ENCODE measurements around the gene ATRAID. TPM values are rescaled to one million over a fixed set of nuclear protein-coding genes. Genes with fewer than 3 reads are reported as not detected.

ATRAID gene
- total RNA-seq, 1 experiment from 2014 or later: 104 TPM

DNA sequence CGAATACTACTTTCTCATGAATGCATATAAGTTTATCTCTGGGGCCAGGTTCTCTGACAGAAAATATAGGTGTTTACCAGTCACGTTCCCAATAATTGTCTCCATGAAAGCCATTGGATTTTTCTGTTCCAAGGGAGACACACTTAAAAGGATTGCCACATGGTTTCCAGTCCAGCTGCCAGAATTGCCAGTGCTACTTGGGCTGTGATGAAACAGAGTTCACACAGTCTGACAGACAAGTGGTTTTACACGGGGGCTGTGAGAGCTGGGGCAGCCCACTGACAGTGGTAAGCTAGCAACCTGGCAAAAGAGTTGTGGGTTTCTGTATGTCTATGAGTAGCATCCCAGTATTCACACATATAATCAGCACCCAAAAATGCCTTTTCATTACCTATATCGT, 27.7 kb upstream of the ATRAID start:
- Mint-ChIP-seq H3K27me3 (ENCODE audit: unreplicated experiment) (peaks cover 71% of the 10 kb centered on the region), H3K4me3 (ENCODE audit: low read depth, unreplicated experiment) (no peak overlapping the region), H3K4me1 (ENCODE audit: low read depth, unreplicated experiment) (no peaks in the 10 kb centered on the region), H3K27ac (ENCODE audit: unreplicated experiment) (no peak overlapping the region), H3K9me3 (ENCODE audit: low read depth, unreplicated experiment) (no peaks in the 10 kb centered on the region), H3K36me3 (ENCODE audit: insufficient read depth, unreplicated experiment) (no peaks in the 10 kb centered on the region)
- CTCF ChIA-PET: no interaction called here
- TF ChIP-seq, protein P1, sequence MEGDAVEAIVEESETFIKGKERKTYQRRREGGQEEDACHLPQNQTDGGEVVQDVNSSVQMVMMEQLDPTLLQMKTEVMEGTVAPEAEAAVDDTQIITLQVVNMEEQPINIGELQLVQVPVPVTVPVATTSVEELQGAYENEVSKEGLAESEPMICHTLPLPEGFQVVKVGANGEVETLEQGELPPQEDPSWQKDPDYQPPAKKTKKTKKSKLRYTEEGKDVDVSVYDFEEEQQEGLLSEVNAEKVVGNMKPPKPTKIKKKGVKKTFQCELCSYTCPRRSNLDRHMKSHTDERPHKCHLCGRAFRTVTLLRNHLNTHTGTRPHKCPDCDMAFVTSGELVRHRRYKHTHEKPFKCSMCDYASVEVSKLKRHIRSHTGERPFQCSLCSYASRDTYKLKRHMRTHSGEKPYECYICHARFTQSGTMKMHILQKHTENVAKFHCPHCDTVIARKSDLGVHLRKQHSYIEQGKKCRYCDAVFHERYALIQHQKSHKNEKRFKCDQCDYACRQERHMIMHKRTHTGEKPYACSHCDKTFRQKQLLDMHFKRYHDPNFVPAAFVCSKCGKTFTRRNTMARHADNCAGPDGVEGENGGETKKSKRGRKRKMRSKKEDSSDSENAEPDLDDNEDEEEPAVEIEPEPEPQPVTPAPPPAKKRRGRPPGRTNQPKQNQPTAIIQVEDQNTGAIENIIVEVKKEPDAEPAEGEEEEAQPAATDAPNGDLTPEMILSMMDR (IDR thresholded peaks at IDR 0.05; ENCODE audit: unreplicated experiment): no peak
- no TSS peak for BruUV-seq (replicated peaks)
- DNase-seq: no peak
- intact Hi-C loops (cut with micrococcal nuclease; ENCODE audit: unreplicated experiment): no loop called here

GRCh38 chr2:27185331-27186026, 26.4 kb upstream of the ATRAID start:
- Mint-ChIP-seq H3K4me1 (ENCODE audit: low read depth, unreplicated experiment) (no peaks in the 10 kb centered on the region), H3K27ac (ENCODE audit: unreplicated experiment) (no peak overlapping the region), H3K4me3 (ENCODE audit: low read depth, unreplicated experiment) (no peak overlapping the region), H3K36me3 (ENCODE audit: insufficient read depth, unreplicated experiment) (no peaks in the 10 kb centered on the region), H3K9me3 (ENCODE audit: low read depth, unreplicated experiment) (no peaks in the 10 kb centered on the region), H3K27me3 (ENCODE audit: unreplicated experiment) (peaks cover 65% of the 10 kb centered on the region)
- TF ChIP-seq, protein P1 (IDR thresholded peaks at IDR 0.05; ENCODE audit: unreplicated experiment): no peak
- CTCF ChIA-PET: no interaction called here
- BruUV-seq (replicated peaks): no TSS peak
- intact Hi-C loops (cut with micrococcal nuclease; ENCODE audit: unreplicated experiment): no loop called here
- no peak for DNase-seq

- Mint-ChIP-seq H3K36me3 (ENCODE audit: insufficient read depth, unreplicated experiment) (no peaks in the 10 kb centered on the region), H3K9me3 (ENCODE audit: low read depth, unreplicated experiment) (no peaks in the 10 kb centered on the region), H3K4me1 (ENCODE audit: low read depth, unreplicated experiment) (no peaks in the 10 kb centered on the region), H3K4me3 (ENCODE audit: low read depth, unreplicated experiment) (no peak overlapping the region), H3K27ac (ENCODE audit: unreplicated experiment) (no peak overlapping the region), H3K27me3 (ENCODE audit: unreplicated experiment) (peaks cover 52% of the 10 kb centered on the region)
- no peak for DNase-seq
- BruUV-seq (replicated peaks): no TSS peak
- CTCF ChIA-PET: no interaction called here
- intact Hi-C loops (cut with micrococcal nuclease; ENCODE audit: unreplicated experiment): no loop called here
- TF ChIP-seq, protein P1 (IDR thresholded peaks at IDR 0.05; ENCODE audit: unreplicated experiment): no peak
Measured at GRCh38 chr2:27186613-27187345, 25.1 kb upstream of the ATRAID start.

- Mint-ChIP-seq H3K9me3 (ENCODE audit: low read depth, unreplicated experiment) (no peaks in the 10 kb centered on the region), H3K4me3 (ENCODE audit: low read depth, unreplicated experiment) (no peak overlapping the region), H3K4me1 (ENCODE audit: low read depth, unreplicated experiment) (peaks cover 6% of the 10 kb centered on the region), H3K36me3 (ENCODE audit: insufficient read depth, unreplicated experiment) (no peaks in the 10 kb centered on the region), H3K27me3 (ENCODE audit: unreplicated experiment) (peaks cover 27% of the 10 kb centered on the region), H3K27ac (ENCODE audit: unreplicated experiment) (no peak overlapping the region)
- intact Hi-C loops (cut with micrococcal nuclease; ENCODE audit: unreplicated experiment): no loop called here
- DNase-seq: no peak
- no TSS peak for BruUV-seq (replicated peaks)
- CTCF ChIA-PET: interaction anchor here (0.6 kb wide), 1 partner anchor 81 kb away, joined by 3 read pairs; no protein-coding TSS in a partner anchor
- TF ChIP-seq, protein P1 (IDR thresholded peaks at IDR 0.05; ENCODE audit: unreplicated experiment): no peak
Measured at GRCh38 chr2:27189989-27190388, 21.9 kb upstream of the ATRAID start.

Data from Calu3 (cell line).